ENCODE measurements around the gene TRIM7. TPM values are rescaled to one million over a fixed set of nuclear protein-coding genes. Genes with fewer than 3 reads are reported as not detected.
A peak's percentile ranks its signal among the peaks of the same experiment; 100 is the strongest.

TRIM7 gene
- total and polyA plus RNA-seq, 9 of the 15 experiments (the other 6 are each of a cell fraction or from before 2014, with no cell fraction given) = 2.6 to 14.9 (median 8.9) TPM

DNA sequence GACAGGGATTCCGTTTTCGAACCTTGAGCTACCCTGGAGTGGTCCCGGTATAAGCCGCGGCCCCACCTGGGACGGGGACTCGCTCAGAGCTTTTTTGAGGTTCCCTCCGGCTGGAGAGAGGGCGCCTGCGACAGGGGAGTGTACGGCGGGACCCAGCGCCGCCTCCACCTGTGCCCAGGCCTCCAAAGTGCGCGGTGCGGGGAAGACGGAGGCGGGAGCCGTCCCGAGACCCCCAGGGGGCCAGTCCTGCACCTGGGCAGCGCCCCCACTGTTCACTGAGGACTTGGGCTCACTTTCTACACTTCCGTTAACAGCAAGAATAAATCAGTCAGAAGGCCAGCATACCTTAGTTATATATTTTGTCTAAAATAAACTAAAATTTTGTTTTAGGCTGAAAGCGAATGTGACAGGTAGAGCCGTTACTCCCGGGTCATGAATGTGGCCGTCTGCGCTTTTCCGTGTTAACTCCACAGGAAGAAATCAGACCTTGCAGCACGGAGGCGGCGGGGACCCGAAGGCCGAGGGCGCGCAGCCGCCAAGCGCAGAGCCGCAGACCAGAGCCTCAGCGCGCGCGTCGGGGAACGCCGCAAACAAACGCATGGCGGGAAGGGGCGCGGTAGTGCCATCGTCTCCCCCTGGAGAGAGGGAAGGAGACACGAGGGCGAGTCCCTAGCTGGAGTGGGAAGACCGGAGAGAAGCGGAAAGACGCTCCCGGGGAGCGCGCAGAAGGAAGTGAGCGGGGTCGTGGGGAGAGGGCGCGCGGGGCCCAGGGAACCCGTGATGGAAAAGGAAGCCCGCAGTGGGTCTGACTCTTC, 14.1 kb downstream of the TRIM7 start (continued):
- TF ChIP-seq CAMTA2 (CRISPR knock-in tag; conservative IDR thresholded peaks at IDR 0.05) (no peak), ZNF232 (CRISPR knock-in tag; IDR thresholded peaks at IDR 0.05) (no peak), KHSRP (IDR thresholded peaks at IDR 0.05) (no peak), CXXC5 (CRISPR knock-in tag; IDR thresholded peaks at IDR 0.05) (no peak; the same call in 1 of the 2 replicates), DIDO1 (tag; IDR thresholded peaks at IDR 0.05; ENCODE audit: low read depth) (no peak), HDAC2 (IDR thresholded peaks at IDR 0.05) (peak; percentile 80), LEF1 (IDR thresholded peaks at IDR 0.05) (no peak), RBM39 (optimal IDR thresholded peaks at IDR 0.05; ENCODE audit: low read depth, low read length) (no peak), DMBX1 (CRISPR knock-in tag; IDR thresholded peaks at IDR 0.05; ENCODE audit: borderline replicate concordance) (no peak), ZNF785 (CRISPR knock-in tag; IDR thresholded peaks at IDR 0.05) (no peak), FIP1L1 (IDR thresholded peaks at IDR 0.05; ENCODE audit: low read depth, low read length, poor library complexity, severe bottlenecking) (no peak), TAF7 (tag; IDR thresholded peaks at IDR 0.05) (peak; percentile 51; the same call in 1 of the 2 replicates), SAFB2 (IDR thresholded peaks at IDR 0.05; ENCODE audit: borderline replicate concordance, low read depth, low read length, severe bottlenecking) (no peak), NFXL1 (CRISPR knock-in tag; IDR thresholded peaks at IDR 0.05) (no peak), TRIM24 (IDR thresholded peaks at IDR 0.05) (no peak), ETV1 (tag; conservative IDR thresholded peaks at IDR 0.05; ENCODE audit: low read depth) (no peak), PCBP1 (IDR thresholded peaks at IDR 0.05; ENCODE audit: low read depth, low read length, poor library complexity, severe bottlenecking) (no peak), SAFB (IDR thresholded peaks at IDR 0.05; ENCODE audit: borderline replicate concordance, low read depth, low read length) (0 out of 2 replicates have a peak, but pooled peaks have one; percentile 25), ZNF239 (CRISPR knock-in tag; IDR thresholded peaks at IDR 0.05) (no peak), ZFP1 (CRISPR knock-in tag; IDR thresholded peaks at IDR 0.05) (no peak), ZNF707 (CRISPR knock-in tag; conservative IDR thresholded peaks at IDR 0.05) (no peak)
- TF ChIP-seq, protein P1, sequence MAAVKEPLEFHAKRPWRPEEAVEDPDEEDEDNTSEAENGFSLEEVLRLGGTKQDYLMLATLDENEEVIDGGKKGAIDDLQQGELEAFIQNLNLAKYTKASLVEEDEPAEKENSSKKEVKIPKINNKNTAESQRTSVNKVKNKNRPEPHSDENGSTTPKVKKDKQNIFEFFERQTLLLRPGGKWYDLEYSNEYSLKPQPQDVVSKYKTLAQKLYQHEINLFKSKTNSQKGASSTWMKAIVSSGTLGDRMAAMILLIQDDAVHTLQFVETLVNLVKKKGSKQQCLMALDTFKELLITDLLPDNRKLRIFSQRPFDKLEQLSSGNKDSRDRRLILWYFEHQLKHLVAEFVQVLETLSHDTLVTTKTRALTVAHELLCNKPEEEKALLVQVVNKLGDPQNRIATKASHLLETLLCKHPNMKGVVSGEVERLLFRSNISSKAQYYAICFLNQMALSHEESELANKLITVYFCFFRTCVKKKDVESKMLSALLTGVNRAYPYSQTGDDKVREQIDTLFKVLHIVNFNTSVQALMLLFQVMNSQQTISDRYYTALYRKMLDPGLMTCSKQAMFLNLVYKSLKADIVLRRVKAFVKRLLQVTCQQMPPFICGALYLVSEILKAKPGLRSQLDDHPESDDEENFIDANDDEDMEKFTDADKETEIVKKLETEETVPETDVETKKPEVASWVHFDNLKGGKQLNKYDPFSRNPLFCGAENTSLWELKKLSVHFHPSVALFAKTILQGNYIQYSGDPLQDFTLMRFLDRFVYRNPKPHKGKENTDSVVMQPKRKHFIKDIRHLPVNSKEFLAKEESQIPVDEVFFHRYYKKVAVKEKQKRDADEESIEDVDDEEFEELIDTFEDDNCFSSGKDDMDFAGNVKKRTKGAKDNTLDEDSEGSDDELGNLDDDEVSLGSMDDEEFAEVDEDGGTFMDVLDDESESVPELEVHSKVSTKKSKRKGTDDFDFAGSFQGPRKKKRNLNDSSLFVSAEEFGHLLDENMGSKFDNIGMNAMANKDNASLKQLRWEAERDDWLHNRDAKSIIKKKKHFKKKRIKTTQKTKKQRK (IDR thresholded peaks at IDR 0.05; ENCODE audit: borderline replicate concordance, low read depth, low read length) = no peak
- TF ChIP-seq, protein P2, sequence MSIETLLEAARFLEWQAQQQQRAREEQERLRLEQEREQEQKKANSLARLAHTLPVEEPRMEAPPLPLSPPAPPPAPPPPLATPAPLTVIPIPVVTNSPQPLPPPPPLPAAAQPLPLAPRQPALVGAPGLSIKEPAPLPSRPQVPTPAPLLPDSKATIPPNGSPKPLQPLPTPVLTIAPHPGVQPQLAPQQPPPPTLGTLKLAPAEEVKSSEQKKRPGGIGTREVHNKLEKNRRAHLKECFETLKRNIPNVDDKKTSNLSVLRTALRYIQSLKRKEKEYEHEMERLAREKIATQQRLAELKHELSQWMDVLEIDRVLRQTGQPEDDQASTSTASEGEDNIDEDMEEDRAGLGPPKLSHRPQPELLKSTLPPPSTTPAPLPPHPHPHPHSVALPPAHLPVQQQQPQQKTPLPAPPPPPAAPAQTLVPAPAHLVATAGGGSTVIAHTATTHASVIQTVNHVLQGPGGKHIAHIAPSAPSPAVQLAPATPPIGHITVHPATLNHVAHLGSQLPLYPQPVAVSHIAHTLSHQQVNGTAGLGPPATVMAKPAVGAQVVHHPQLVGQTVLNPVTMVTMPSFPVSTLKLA (conservative IDR thresholded peaks at IDR 0.05) = no peak
- TF ChIP-seq, protein P3, sequence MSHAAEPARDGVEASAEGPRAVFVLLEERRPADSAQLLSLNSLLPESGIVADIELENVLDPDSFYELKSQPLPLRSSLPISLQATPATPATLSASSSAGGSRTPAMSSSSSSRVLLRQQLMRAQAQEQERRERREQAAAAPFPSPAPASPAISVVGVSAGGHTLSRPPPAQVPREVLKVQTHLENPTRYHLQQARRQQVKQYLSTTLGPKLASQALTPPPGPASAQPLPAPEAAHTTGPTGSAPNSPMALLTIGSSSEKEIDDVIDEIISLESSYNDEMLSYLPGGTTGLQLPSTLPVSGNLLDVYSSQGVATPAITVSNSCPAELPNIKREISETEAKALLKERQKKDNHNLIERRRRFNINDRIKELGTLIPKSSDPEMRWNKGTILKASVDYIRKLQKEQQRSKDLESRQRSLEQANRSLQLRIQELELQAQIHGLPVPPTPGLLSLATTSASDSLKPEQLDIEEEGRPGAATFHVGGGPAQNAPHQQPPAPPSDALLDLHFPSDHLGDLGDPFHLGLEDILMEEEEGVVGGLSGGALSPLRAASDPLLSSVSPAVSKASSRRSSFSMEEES (CRISPR knock-in tag; IDR thresholded peaks at IDR 0.05) = no peak
